PC-9 (cell line): Measurements from ENCODE around the gene EYS.

Experiments
- EZH2 ChIP-seq: fragments of 200-600 bp; sonication (generic); IDR thresholded peaks from 2 replicates; pipeline ENCODE4 v1.8.0; 2017; ENCODE audit warnings: antibody characterized with exemption, low read depth
- TF ChIP-seq, protein P1 (sequence below): fragments of 200-600 bp; sonication (generic); conservative IDR thresholded peaks from 2 replicates; pipeline ENCODE4 v1.6.1; 2017; ENCODE audit warnings: mixed run types, antibody characterized with exemption, mild to moderate bottlenecking, moderate library complexity

DNA sequence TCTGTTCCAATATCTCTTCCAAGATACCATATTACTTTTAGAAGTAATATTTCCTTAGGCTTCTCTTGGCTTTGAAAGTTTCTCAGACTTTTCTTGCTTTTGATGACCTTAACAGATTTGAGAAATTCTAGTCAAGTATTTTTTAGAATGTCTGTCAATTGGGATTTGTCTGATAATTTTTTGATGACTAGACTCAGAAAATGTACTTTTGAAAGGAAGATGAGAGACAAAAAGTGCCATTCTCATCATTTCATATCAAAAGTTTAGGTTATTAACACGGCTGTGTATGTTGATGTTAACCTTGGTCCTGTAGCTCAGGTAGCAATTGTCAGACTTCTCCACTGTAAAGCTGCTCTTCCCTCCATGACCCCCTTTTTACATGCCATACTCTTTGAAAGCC lies 651.5 kb downstream of the EYS start:
- TF ChIP-seq, protein P1, sequence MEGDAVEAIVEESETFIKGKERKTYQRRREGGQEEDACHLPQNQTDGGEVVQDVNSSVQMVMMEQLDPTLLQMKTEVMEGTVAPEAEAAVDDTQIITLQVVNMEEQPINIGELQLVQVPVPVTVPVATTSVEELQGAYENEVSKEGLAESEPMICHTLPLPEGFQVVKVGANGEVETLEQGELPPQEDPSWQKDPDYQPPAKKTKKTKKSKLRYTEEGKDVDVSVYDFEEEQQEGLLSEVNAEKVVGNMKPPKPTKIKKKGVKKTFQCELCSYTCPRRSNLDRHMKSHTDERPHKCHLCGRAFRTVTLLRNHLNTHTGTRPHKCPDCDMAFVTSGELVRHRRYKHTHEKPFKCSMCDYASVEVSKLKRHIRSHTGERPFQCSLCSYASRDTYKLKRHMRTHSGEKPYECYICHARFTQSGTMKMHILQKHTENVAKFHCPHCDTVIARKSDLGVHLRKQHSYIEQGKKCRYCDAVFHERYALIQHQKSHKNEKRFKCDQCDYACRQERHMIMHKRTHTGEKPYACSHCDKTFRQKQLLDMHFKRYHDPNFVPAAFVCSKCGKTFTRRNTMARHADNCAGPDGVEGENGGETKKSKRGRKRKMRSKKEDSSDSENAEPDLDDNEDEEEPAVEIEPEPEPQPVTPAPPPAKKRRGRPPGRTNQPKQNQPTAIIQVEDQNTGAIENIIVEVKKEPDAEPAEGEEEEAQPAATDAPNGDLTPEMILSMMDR, result no peak
- no peak for TF ChIP-seq EZH2
